Measurements from ENCODE around the gene NUP62CL.

GRCh38 chrX:107123750-107124149 lies 82.5 kb downstream of the NUP62CL start:
- TF ChIP-seq POLR2AphosphoS5 (IDR thresholded peaks at IDR 0.05; ENCODE audit: borderline replicate concordance, low read depth, low read length) (no peak), EZH2 (IDR thresholded peaks at IDR 0.05) (no peak), FOXP2 (optimal IDR thresholded peaks at IDR 0.05; ENCODE audit: control extremely low read depth, extremely low read length, insufficient read depth) (no peak)

Measured in SK-N-MC (cell line).